SH-SY5Y (cell line): ENCODE data around the gene SDHAF2.

ENCODE experiments used
- GATA2 ChIP-seq: IDR thresholded peaks from 2 replicates; pipeline ENCODE4 v1.6.1; 2011; ENCODE audit warnings: mild to moderate bottlenecking, low read depth, low read length
- GATA3 ChIP-seq: IDR thresholded peaks from 2 replicates; pipeline ENCODE4 v1.6.1; 2011; ENCODE audit warnings: low read depth, mild to moderate bottlenecking, low read length, moderate library complexity

GRCh38 chr11:61392981-61393595 is 36.8 kb upstream of the SDHAF2 start:
- TF ChIP-seq GATA2 (no peak), GATA3 (no peak)
